Neuron (in vitro differentiated cells): ENCODE results near the gene SLAMF8.

ENCODE experiments used
- H2AFZ ChIP-seq: one replicate; pipeline ENCODE4 v1.6.1; 2013; ENCODE audit warnings: low read depth, mild to moderate bottlenecking, inconsistent platforms, low read length, moderate library complexity
- H3K27me3 ChIP-seq: one replicate; pipeline ENCODE4 v1.6.1; 2013; ENCODE audit warnings: low read length; ENCODE audit not compliant: insufficient read depth
- H3K36me3 ChIP-seq: one replicate; pipeline ENCODE4 v1.6.1; 2013; ENCODE audit warnings: low read length; ENCODE audit not compliant: insufficient read depth
- H3K4me1 ChIP-seq: one replicate; pipeline ENCODE4 v1.6.1; 2013; ENCODE audit warnings: low read length; ENCODE audit not compliant: insufficient read depth
- H3K4me3 ChIP-seq: 2 replicates; pipeline ENCODE4 v1.5.1; 2013; ENCODE audit warnings: mild to moderate bottlenecking, low read length, moderate library complexity
- H3K9me3 ChIP-seq: one replicate; pipeline ENCODE4 v1.6.1; 2013; ENCODE audit warnings: low read length

SLAMF8 gene

GRCh38 chr1:159859767-159860322 is 33.2 kb downstream of the SLAMF8 start:
- H3K4me1 ChIP-seq, result no peaks in the 10 kb centered on the region
- no peak overlapping the region for H3K4me3 ChIP-seq
- no peaks in the 10 kb centered on the region for H3K36me3 ChIP-seq
- H3K9me3 ChIP-seq, result no peaks in the 10 kb centered on the region
- H3K27me3 ChIP-seq, result peaks cover 47% of the 10 kb centered on the region
- H2AFZ ChIP-seq, result no peak overlapping the region

GRCh38 chr1:159860456-159860855 is 33.8 kb downstream of the SLAMF8 start:
- H3K27me3 ChIP-seq, result peaks cover 42% of the 10 kb centered on the region
- no peak overlapping the region for H2AFZ ChIP-seq
- H3K9me3 ChIP-seq, result no peaks in the 10 kb centered on the region
- H3K36me3 ChIP-seq, result no peaks in the 10 kb centered on the region
- H3K4me1 ChIP-seq, result no peaks in the 10 kb centered on the region
- no peak overlapping the region for H3K4me3 ChIP-seq

- Histone ChIP-seq H3K36me3 (no peaks in the 10 kb centered on the region), H3K9me3 (no peaks in the 10 kb centered on the region), H3K4me1 (no peaks in the 10 kb centered on the region), H3K4me3 (no peak overlapping the region), H3K27me3 (peaks cover 39% of the 10 kb centered on the region), H2AFZ (no peak overlapping the region)
These were observed 34.5 kb downstream of the SLAMF8 start for GRCh38 chr1:159861218-159861617.

GRCh38 chr1:159862031-159862430 is 35.4 kb downstream of the SLAMF8 start:
- Histone ChIP-seq H3K36me3 (no peaks in the 10 kb centered on the region), H3K4me1 (no peaks in the 10 kb centered on the region), H2AFZ (no peak overlapping the region), H3K27me3 (peaks cover 32% of the 10 kb centered on the region), H3K4me3 (no peak overlapping the region), H3K9me3 (no peaks in the 10 kb centered on the region)

GRCh38 chr1:159862557-159862956 is 35.9 kb downstream of the SLAMF8 start, which contains the start of gene VSIG8:
VSIG8 (minus strand) TSS chr1:159862657; CDS start chr1:159862521, 136 bp downstream.
- Histone ChIP-seq H3K27me3 (peaks cover 30% of the 10 kb centered on the region), H3K9me3 (no peaks in the 10 kb centered on the region), H3K36me3 (no peaks in the 10 kb centered on the region), H3K4me3 (no peak within 1 kb of the TSS), H3K4me1 (no peaks in the 10 kb centered on the region), H2AFZ (no peak within 1 kb of the TSS)

GRCh38 chr1:159864262-159864661 is 37.6 kb downstream of the SLAMF8 start:
- H2AFZ ChIP-seq, result no peak overlapping the region
- H3K9me3 ChIP-seq, result no peaks in the 10 kb centered on the region
- H3K27me3 ChIP-seq, result peaks cover 39% of the 10 kb centered on the region
- no peaks in the 10 kb centered on the region for H3K4me1 ChIP-seq
- no peak overlapping the region for H3K4me3 ChIP-seq
- no peaks in the 10 kb centered on the region for H3K36me3 ChIP-seq

- H3K4me3 ChIP-seq, result no peak overlapping the region
- no peaks in the 10 kb centered on the region for H3K36me3 ChIP-seq
- H3K27me3 ChIP-seq, result peaks cover 34% of the 10 kb centered on the region
- H3K4me1 ChIP-seq, result no peaks in the 10 kb centered on the region
- H3K9me3 ChIP-seq, result no peaks in the 10 kb centered on the region
- no peak overlapping the region for H2AFZ ChIP-seq
These were observed 39.4 kb downstream of the SLAMF8 start for GRCh38 chr1:159866066-159866465.

- Histone ChIP-seq H3K4me1 (no peaks in the 10 kb centered on the region), H3K27me3 (peaks cover 30% of the 10 kb centered on the region)
These were observed 40.4 kb downstream of the SLAMF8 start for GRCh38 chr1:159866905-159867663.

GRCh38 chr1:159867664-159868026 is 41.0 kb downstream of the SLAMF8 start:
- H3K9me3 ChIP-seq, result no peaks in the 10 kb centered on the region
- no peaks in the 10 kb centered on the region for H3K36me3 ChIP-seq
- H3K4me1 ChIP-seq, result no peaks in the 10 kb centered on the region
- no peak overlapping the region for H3K4me3 ChIP-seq
- no peak overlapping the region for H2AFZ ChIP-seq
- peaks cover 31% of the 10 kb centered on the region for H3K27me3 ChIP-seq

More at GRCh38 chr1:159866905-159867663, 40.4 kb downstream of the SLAMF8 start:
- no peaks in the 10 kb centered on the region for H3K36me3 ChIP-seq
- H3K9me3 ChIP-seq, result no peaks in the 10 kb centered on the region
- H3K4me3 ChIP-seq, result no peak overlapping the region
- no peak overlapping the region for H2AFZ ChIP-seq

GRCh38 chr1:159868766-159869165 is 42.1 kb downstream of the SLAMF8 start:
- Histone ChIP-seq H3K27me3 (peaks cover 31% of the 10 kb centered on the region), H3K4me3 (no peak overlapping the region), H3K36me3 (no peaks in the 10 kb centered on the region), H3K4me1 (no peaks in the 10 kb centered on the region), H2AFZ (no peak overlapping the region), H3K9me3 (no peaks in the 10 kb centered on the region)

- H3K27me3 ChIP-seq, result peaks cover 32% of the 10 kb centered on the region
- H2AFZ ChIP-seq, result no peak overlapping the region
- no peak overlapping the region for H3K4me3 ChIP-seq
- no peaks in the 10 kb centered on the region for H3K9me3 ChIP-seq
- no peaks in the 10 kb centered on the region for H3K4me1 ChIP-seq
- no peaks in the 10 kb centered on the region for H3K36me3 ChIP-seq
These were observed 42.5 kb downstream of the SLAMF8 start for GRCh38 chr1:159869173-159869572.

- H3K4me3 ChIP-seq, result no peak overlapping the region
- no peaks in the 10 kb centered on the region for H3K36me3 ChIP-seq
- H3K4me1 ChIP-seq, result no peaks in the 10 kb centered on the region
- H3K9me3 ChIP-seq, result no peaks in the 10 kb centered on the region
- H2AFZ ChIP-seq, result no peak overlapping the region
- peaks cover 35% of the 10 kb centered on the region for H3K27me3 ChIP-seq
These were observed 42.9 kb downstream of the SLAMF8 start for GRCh38 chr1:159869607-159870006.

GRCh38 chr1:159870704-159871103 is 44.0 kb downstream of the SLAMF8 start:
- Histone ChIP-seq H2AFZ (no peak overlapping the region), H3K36me3 (no peaks in the 10 kb centered on the region), H3K4me1 (no peaks in the 10 kb centered on the region), H3K4me3 (no peak overlapping the region), H3K9me3 (no peaks in the 10 kb centered on the region), H3K27me3 (peaks cover 33% of the 10 kb centered on the region)
